K562 (cell line): ENCODE measurements around the gene DNAH10. TPM values are rescaled to one million over a fixed set of nuclear protein-coding genes. Genes with fewer than 3 reads are reported as not detected.

Experiments used
- ATAC-seq: fragments of 200-7000 bp; cut with Tn5 transposase; 3 replicates; pipeline ENCODE4 v1.9.1; 2020; ENCODE audit warnings: moderate library complexity
- BruUV-seq: library from RNA; stranded (reverse); fragments of 400-500 nt; replicated peaks from 2 replicates; lab custom pipeline; 2021; lab: Mats Ljungman, UMichigan
- CTCF ChIA-PET: fragments of 300-600 bp; formaldehyde crosslinking; extraction: SDS; loops from one replicate; lab custom pipeline; 2021; ENCODE audit warnings: low intra/inter-chr PET ratio; lab: Yijun Ruan, JAX
- POLR2A ChIA-PET: fragments of 300-600, 350-650 bp; sonication (Branson Sonifier 250); formaldehyde crosslinking; extraction: SDS; loops from one replicate; lab custom pipeline; 2021; ENCODE audit warnings: antibody characterized with exemption, inconsistent platforms; lab: Yijun Ruan, JAX
- DNase-seq, 4 experiments: peaks; one replicate each; pipeline versions ENCODE4 v3.0.0 to v3.0.0-alpha.2; 2011 to 2018; ENCODE audit warnings: low spot score in 3 of 4, mixed read lengths in 3 of 4; ENCODE audit errors: extremely low read depth in 1 of 4
- FAIRE-seq: peaks from 2 replicates; lab custom pipeline; 2011; peaks lifted over from hg19 to GRCh38; lab: Jason Lieb, UNC
- H2AFZ ChIP-seq: 2 replicates; pipeline ENCODE4 v1.6.0; 2011; ENCODE audit warnings: low read depth, low read length, control low read depth, inconsistent platforms
- H3K27ac ChIP-seq: fragments of 200-600 bp; 3 replicates; pipeline ENCODE4 v1.8.0; 2011; ENCODE audit warnings: low read depth, mild to moderate bottlenecking, control low read depth, inconsistent platforms, low read length, moderate library complexity, mixed read lengths; ENCODE audit errors: extremely low read depth
- H3K27me3 ChIP-seq, 2 experiments: fragments of 300-600 bp in 1 of 2; 2 replicates in 1 of 2; 3 replicates in 1 of 2; pipeline versions ENCODE4 v1.6.0 to v1.8.0; 2011; ENCODE audit warnings: inconsistent platforms in 2 of 2, low read length in 2 of 2, mild to moderate bottlenecking in 1 of 2, mixed read lengths in 1 of 2, moderate library complexity in 1 of 2; ENCODE audit not compliant: control insufficient read depth in 2 of 2, insufficient read depth in 2 of 2
- H3K36me3 ChIP-seq: fragments of 300-600 bp; 3 replicates; pipeline ENCODE4 v1.8.0; 2011; ENCODE audit warnings: mild to moderate bottlenecking, low read length, inconsistent platforms; ENCODE audit not compliant: control insufficient read depth, insufficient read depth
- H3K4me1 ChIP-seq, 2 experiments: fragments of 200-600 bp in 1 of 2; replicated peaks in 1 of 2; 2 replicates in 1 of 2; 3 replicates in 1 of 2; pipeline versions ENCODE4 v1.5.1 to v1.8.0; 2011; ENCODE audit warnings: inconsistent platforms in 2 of 2, low read length in 2 of 2, mild to moderate bottlenecking in 1 of 2, mixed read lengths in 1 of 2, moderate library complexity in 1 of 2; ENCODE audit not compliant: control insufficient read depth in 2 of 2, insufficient read depth in 2 of 2
- H3K4me2 ChIP-seq: 2 replicates; pipeline ENCODE4 v1.6.1; 2011; ENCODE audit warnings: low read length, control low read depth, inconsistent platforms, mixed read lengths; ENCODE audit not compliant: insufficient read depth
- H3K4me3 ChIP-seq: fragments of 200-600 bp; sonication (generic), shearing (Covaris generic); 2 replicates; pipeline ENCODE4 v1.5.1; 2016; ENCODE audit warnings: control low read depth, inconsistent platforms
- H3K79me2 ChIP-seq: fragments of 200-600 bp; 3 replicates; pipeline ENCODE4 v1.8.0; 2011; ENCODE audit warnings: low read length, inconsistent platforms; ENCODE audit not compliant: control insufficient read depth, insufficient read depth
- H3K9ac ChIP-seq, 2 experiments: 2 replicates each; pipeline versions ENCODE4 v1.6.0 to v1.6.1; 2011; ENCODE audit warnings: low read depth in 2 of 2, low read length in 2 of 2, control low read depth in 1 of 2, inconsistent platforms in 1 of 2, mild to moderate bottlenecking in 1 of 2, mixed read lengths in 1 of 2; ENCODE audit not compliant: insufficient read depth in 1 of 2
- H3K9me1 ChIP-seq: one replicate; pipeline ENCODE4 v1.6.0; 2011; ENCODE audit warnings: inconsistent platforms, mild to moderate bottlenecking, low read length, moderate library complexity; ENCODE audit not compliant: control insufficient read depth, insufficient read depth
- H3K9me3 ChIP-seq: replicated peaks from 2 replicates; pipeline ENCODE4 v1.5.1; 2011; ENCODE audit warnings: low read depth, low read length, inconsistent platforms; ENCODE audit not compliant: control insufficient read depth, insufficient read depth
- H4K20me1 ChIP-seq: replicated peaks from 2 replicates; pipeline ENCODE4 v1.6.1; 2011; ENCODE audit warnings: low read length, inconsistent platforms, mixed read lengths; ENCODE audit not compliant: control insufficient read depth, insufficient read depth
- CLOCK ChIP-seq: fragments of 250-450 bp; sonication (Bioruptor Pico); IDR thresholded peaks from 2 replicates; pipeline ENCODE4 v1.4.0; 2020; ENCODE audit warnings: mild to moderate bottlenecking, moderate library complexity, borderline replicate concordance
- HDAC1 ChIP-seq, 2 experiments: fragments of 450-650 bp; IDR thresholded peaks; 2 replicates each; pipeline ENCODE4 v1.6.1; 2016 to 2017; ENCODE audit warnings: inconsistent platforms in 1 of 2, mild to moderate bottlenecking in 1 of 2, moderate library complexity in 1 of 2
- HMBOX1 ChIP-seq: sonication (generic); IDR thresholded peaks from 2 replicates; pipeline ENCODE4 v1.6.1; 2016
- KLF6 ChIP-seq: fragments of 250-450 bp; sonication (Bioruptor Pico); IDR thresholded peaks from 2 replicates; pipeline ENCODE4 v1.4.0; 2020; ENCODE audit warnings: mild to moderate bottlenecking, moderate library complexity, borderline replicate concordance
- TSHZ1 ChIP-seq: fragments of 250-450 bp; sonication (Bioruptor Pico); IDR thresholded peaks from 2 replicates; pipeline ENCODE4 v1.4.0; 2020; ENCODE audit warnings: mild to moderate bottlenecking, moderate library complexity
- ZNF121 ChIP-seq: sonication (generic); formaldehyde crosslinking; conservative IDR thresholded peaks from 2 replicates; pipeline ENCODE4 v1.8.0; 2022; ENCODE audit warnings: missing genetic modification reagents
- ZNF184 ChIP-seq: sonication (generic); formaldehyde crosslinking; IDR thresholded peaks from 2 replicates; pipeline ENCODE4 v1.5.0; 2020; ENCODE audit warnings: missing genetic modification reagents
- ZNF780A ChIP-seq: fragments of 250-450 bp; sonication (Bioruptor Pico); IDR thresholded peaks from 2 replicates; pipeline ENCODE4 v1.5.0; 2021; ENCODE audit warnings: mild to moderate bottlenecking
- WGBS: fragments of 100-300 bp; shearing (Covaris generic); methylation state at CpG from one replicate; pipeline ENCODE4 v1.1.6; 2016; ENCODE audit warnings: low coverage, mixed read lengths; ENCODE audit not compliant: insufficient coverage; ENCODE audit errors: missing lambda C conversion rate; 5-methylcytosine and 5-hydroxymethylcytosine counted together
- in situ Hi-C: fragments of 300-500 bp; cut with MboI; formaldehyde crosslinking; loops from 4 replicates; pipeline ENCODE4 v1.15.0; 2018; ENCODE audit warnings: inconsistent platforms, mixed read lengths
- intact Hi-C: fragments of 100-400 bp; cut with micrococcal nuclease; formaldehyde crosslinking; loops from 2 replicates; pipeline ENCODE4 v1.14.2; 2022
- polyA plus RNA-seq, 8 experiments: library from polyadenylated mRNA; depleted of rRNA in 4 of 8; stranded (reverse) in 5 of 8; unstranded in 3 of 8; fragments of >200 nt; fragmentation: Nextera tagmentation in 2 of 8; fragmentation: Illumina TruSeq in 1 of 8; extraction: Ambion mirVana in 2 of 8; extraction: Trizol in 1 of 8; gene quantifications; 2 replicates each; pipeline versions ENCODE4 v1.2.1 to v1.2.3, GENCODE V29; 2011 to 2014; ENCODE audit warnings: inconsistent platforms in 1 of 8, missing spikeins in 1 of 8
- total RNA-seq, 7 experiments: library from RNA; depleted of rRNA in 6 of 7; stranded (reverse); fragments of >200 nt in 6 of 7; fragmentation: Illumina TruSeq in 2 of 7; extraction: Trizol in 2 of 7; gene quantifications; 2 replicates each; pipeline versions ENCODE4 v1.2.1 to v1.2.3, GENCODE V29; 2011 to 2021; ENCODE audit warnings: low replicate concordance in 1 of 7

The DNAH10 gene
- total and polyA plus RNA-seq, 9 of the 15 experiments (the other 6 are each of a cell fraction or from before 2014, with no cell fraction given): 0.01 to 0.06 (median 0.04) TPM; not detected in 1

GRCh38 chr12:123924539-123924938, 162.4 kb downstream of the DNAH10 start:
- H3K4me3 ChIP-seq: no peak overlapping the region
- peaks cover 29 to 67% of the 10 kb centered on the region in 2 experiments for H3K27me3 ChIP-seq
- H3K9me3 ChIP-seq: no peaks in the 10 kb centered on the region
- no peak for ATAC-seq
- BruUV-seq: no TSS peak
- no peaks in the 10 kb centered on the region for H3K79me2 ChIP-seq
- TF ChIP-seq HDAC1 (IDR thresholded peaks at IDR 0.05): no peak
- no peak for TF ChIP-seq ZNF780A (CRISPR knock-in tag)
- no peak for TF ChIP-seq CLOCK
- no peak for TF ChIP-seq TSHZ1
- TF ChIP-seq HMBOX1: no peak
- no peak for TF ChIP-seq ZNF184 (CRISPR knock-in tag)
- no peak for TF ChIP-seq KLF6 (CRISPR knock-in tag)
- TF ChIP-seq ZNF121 (CRISPR knock-in tag): no peak
- no peak overlapping the region for H3K27ac ChIP-seq
- in situ Hi-C loops (no loop called here), intact Hi-C loops (no loop called here)
- no peak for FAIRE-seq
- H4K20me1 ChIP-seq: peaks cover 2% of the 10 kb centered on the region; the same call in 1 of the 2 replicates
- no peaks in the 10 kb centered on the region for H3K9me1 ChIP-seq
- H3K4me2 ChIP-seq: no peak overlapping the region
- CTCF ChIA-PET: no interaction called here
- H3K9ac ChIP-seq: no peak overlapping the region
- DNase-seq: no peak
- H3K4me1 ChIP-seq: peaks cover 4 to 5% of the 10 kb centered on the region in 2 experiments; a peak in 4 of 5 replicates
- H3K36me3 ChIP-seq: no peaks in the 10 kb centered on the region
- H2AFZ ChIP-seq: no peak overlapping the region
- WGBS: 0% methylated on average over 4 of the region's 4 CpGs
- POLR2A ChIA-PET: interaction anchor here (0.6 to 1.0 kb wide), 2 partner anchors 9 to 11 kb away, joined by 3 to 5 read pairs; no protein-coding TSS in a partner anchor
